NCI-H2029 treated with DMSO at 0.1 percent for 48 hours (cell line): ENCODE measurements around the gene BORCS5.
A peak's percentile ranks its signal among the peaks of the same experiment; 100 is the strongest.
"Not testable (repeated sequence)": the region's sequence is repeated elsewhere in the genome, so short reads cannot be mapped to it uniquely, and the experiment has no call there.

Source experiments
- DNase-seq: peaks from one replicate; lab custom pipeline; 2025; lab: John Stamatoyannopoulos, UW

The BORCS5 gene

DNA sequence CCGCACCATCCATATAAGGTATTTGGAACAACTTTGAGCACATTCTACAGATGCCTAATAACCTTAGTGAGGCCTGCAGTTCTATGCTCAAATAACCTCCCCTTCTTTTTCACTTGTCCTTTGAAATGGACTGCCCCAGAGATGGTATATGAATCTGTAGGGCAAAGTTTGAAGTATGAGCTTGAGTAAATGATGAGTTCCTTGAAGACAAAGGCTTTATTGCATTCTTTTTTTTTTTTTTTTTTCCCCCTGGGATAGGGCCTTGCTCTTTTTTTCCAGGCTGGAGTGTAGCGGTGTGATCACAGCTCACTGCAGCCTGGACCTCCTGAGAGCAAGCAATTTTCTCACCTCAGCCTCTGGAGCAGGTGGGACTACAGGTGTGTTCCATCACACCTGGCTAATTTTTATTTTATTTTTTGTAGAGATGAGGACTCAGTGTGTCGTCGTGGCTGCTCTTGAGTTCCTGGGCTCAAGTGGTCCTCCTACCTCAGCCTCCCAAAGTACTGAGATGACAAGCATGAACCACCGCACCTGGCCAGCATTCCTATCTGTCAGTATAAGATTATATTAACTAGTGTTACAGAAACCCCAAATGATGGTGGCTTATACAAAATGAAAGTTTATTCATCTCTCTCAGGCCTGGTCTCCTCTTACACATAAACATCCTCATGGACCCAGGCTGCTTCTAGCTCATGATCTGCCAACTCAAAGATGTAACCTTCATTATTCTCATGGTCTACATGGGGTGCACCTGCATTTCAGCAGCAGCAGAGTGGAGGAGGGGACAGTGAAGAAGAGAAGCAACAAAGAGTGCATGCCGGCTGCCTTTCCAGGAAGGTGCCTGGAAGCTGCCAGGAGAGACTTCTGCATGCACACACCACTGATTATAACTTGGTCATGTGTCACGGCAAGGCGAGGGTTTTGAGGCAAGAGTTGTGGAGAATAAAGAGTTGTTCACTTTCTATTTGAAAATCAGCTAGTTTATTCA lies 104.4 kb downstream of the BORCS5 start:
- no peak for DNase-seq

DNA sequence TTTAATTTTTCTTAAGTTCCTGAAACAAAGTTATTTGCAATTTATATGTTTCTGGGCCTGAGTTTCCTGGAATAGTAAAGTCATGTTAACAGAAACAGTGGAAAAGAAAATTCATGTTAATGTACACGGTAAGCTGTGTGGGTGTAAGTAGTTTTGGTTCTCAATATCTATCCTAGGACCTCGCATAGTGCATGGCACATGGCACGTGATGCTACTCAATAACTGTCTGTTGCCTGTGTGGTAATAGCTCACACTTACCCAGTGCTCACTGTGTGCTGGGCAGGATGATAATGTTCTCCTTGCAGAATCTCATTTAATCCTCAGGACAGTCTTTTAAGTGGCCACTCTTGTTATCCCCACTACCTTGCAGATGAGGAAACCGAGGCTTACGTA lies 105.0 kb downstream of the BORCS5 start:
- no peak for DNase-seq

DNA sequence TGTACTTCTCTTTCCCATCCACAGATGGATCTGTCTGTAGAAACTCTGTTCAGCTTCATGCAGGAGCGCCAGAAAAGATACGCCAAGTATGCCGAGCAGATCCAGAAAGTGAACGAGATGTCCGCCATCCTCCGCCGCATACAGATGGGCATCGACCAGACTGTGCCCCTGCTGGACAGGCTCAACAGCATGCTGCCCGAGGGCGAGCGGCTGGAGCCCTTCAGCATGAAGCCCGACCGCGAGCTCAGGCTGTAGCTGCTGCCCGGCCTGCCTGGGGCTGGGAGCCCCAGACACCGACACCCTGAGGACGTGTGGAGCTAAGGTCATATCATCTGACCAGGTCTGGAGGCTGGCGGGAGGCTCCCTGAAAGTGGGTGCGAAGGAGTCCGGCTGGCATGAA lies 108.6 kb downstream of the BORCS5 start:
- no peak for DNase-seq

DNA sequence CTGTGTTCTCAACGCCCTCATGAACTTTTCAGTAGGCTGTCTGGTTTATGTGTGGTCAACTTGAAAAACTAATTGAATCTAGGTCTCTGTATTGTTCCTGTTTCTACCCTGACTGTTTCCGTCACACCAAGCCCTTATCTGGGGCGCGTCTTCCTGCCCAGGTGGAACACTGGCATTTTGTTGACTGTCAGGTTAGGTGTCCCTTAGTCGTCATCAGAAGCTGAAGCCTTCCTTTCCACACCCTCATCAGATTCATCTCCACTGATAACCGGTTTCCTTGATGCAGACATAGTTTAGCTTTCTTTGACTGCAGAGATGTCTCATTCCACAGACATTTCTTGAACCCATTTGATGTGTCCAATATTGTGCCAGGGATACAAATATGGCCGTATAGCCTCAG lies 109.3 kb downstream of the BORCS5 start:
- no peak for DNase-seq

DNA sequence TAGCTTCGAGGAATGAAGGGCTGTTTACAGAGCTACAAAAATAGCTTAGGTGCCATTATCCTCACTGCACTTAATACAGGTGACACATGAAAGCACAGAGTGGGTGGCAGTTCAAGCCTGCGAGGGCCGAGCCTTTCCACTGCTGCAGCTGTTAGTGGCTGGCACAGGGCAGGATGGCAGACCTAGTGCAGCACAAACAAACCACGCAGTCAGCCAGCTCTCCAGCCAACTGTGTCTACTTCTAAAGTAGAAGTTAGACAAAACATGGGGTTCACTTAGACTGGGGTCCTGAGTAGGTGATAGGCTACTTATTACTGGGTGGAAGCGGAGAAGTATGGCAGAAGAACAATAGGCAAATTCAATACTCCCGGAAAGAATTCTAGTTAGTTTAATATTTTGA lies 110.4 kb downstream of the BORCS5 start:
- DNase-seq: no peak

DNA sequence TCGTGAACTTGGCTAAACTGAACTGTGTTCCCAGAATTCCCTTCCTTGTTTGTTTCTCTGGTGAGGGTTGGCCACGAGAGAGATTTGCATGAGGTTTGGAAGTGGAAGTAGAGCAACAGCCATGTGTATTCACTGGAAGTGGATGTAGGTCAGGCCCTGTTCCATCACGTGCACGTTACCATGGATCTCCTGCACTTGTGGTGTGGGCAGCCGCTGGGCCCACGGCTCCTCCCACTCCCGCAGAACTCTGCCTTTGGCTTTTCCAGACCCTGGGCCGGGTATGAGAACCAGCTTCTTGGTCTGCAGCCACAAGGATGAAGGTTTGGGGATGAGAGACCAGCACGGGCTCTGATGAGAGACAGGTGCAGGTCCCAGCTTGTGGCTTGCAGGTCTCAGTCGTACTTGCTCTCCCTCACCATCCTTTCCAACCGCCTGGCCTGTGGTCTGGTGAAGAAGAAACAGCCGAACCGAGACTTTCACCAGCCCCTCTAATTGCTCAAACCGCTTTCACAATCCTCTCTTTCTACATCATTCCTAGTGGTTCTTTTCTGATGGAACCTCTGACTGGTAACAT lies 110.9 kb downstream of the BORCS5 start:
- peak; percentile 41 for DNase-seq

DNA sequence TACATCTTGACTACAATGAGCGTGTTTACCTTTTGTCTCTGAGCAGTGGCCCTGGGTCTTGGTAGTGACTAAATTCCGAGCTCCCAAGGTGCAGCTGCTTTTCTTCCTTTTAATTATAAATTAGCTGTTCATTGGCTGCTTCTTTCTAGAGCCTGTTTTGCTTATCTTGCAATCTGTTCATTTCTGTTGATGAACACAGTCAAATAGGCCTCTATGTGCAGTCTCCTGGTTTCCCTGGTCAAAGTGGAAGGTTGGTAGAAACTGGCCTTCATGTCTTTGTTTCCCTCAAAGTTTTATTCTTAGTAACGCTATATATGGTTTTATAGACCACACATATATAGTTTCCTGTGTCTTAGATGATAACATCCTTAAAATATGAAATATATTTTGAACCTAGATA lies 111.7 kb downstream of the BORCS5 start:
- no peak for DNase-seq

DNA sequence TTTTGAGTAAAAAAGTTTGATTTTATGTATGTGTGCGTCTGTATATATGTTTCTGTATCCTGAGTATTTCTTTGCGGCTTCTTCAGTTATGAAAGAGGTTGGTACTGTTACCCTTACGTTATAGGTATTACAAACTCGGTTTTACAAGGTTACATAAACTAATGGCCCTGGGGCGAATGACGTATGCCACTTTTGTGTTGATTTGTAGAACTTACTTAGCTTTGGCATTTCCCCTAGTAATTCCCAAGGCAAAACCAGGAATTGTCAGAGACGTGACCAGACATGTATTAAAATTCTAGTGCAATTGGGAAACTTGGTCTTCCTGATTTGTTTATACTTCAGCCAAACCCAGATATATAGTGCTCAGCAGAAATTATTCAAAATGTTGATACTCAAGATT lies 112.5 kb downstream of the BORCS5 start:
- DNase-seq: no peak

DNA sequence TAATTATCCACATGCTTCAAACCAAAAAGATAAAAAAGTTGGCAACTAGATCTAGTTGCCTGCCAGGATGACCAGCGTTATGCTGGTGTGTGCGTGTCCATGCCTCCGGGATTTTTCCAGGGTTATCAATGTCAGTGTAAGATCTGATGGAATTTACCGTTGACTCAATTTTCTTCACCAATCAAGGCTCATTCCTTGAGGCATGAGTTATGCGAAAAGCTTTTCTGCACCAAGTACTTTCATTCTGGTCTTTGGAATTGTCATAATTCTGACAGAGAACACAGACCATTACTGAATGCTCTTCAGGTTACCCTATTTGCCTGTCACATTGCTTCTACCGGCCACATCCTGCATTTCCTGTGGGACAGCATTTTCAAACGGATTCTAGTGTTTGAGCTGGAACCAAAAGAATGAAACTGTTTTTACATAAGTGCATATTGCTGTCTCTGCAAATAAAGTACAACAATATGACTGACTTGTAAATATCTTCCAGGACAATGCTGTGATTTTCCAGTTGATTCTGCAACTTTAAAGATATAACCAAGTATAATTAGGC lies 114.0 kb downstream of the BORCS5 start:
- no peak for DNase-seq

DNA sequence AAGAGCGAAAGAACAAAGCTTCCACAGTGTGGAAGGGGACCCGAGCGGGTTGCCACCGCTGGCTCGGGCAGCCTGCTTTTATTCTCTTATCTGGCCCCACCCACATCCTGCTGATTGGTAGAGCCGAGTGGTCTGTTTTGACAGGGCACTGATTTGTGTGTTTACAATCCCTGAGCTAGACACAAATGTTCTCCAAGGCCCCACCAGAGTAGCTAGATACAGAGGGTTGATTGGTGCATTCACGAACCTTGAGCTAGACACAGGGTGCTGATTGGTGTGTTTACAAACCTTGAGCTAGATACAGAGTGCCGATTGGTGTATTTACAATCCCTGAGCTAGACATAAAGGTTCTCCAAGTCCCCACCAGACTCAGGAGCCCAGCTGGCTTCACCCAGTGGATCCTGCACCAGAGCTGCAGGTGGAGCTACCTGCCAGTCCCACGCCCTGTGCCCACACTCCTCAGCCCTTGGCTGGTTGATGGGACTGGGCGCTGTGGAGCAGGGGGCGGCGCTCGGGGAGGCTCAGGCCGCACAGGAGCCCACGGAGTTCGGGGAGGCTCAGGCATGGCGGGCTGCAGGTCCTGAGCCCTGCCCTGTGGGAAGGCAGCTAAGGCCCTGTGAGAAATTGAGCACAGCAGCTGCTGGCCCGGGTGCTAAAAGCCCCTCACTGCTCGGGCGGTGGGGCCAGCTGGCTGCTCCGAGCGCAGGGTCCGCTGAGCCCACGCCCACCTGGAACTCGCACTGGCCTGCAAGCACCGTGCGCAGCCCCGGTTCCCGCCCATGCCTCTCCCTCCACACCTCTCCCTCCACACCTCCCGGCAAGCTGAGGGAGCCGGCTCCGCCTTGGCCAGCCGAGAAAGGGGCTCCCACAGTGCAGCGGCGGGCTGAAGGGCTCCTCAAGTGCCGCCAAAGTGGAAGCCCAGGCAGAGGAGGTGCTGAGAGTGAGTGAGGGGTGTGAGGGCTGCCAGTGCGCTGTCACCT lies 115.4 kb downstream of the BORCS5 start:
- not testable (repeated sequence) for DNase-seq

DNA sequence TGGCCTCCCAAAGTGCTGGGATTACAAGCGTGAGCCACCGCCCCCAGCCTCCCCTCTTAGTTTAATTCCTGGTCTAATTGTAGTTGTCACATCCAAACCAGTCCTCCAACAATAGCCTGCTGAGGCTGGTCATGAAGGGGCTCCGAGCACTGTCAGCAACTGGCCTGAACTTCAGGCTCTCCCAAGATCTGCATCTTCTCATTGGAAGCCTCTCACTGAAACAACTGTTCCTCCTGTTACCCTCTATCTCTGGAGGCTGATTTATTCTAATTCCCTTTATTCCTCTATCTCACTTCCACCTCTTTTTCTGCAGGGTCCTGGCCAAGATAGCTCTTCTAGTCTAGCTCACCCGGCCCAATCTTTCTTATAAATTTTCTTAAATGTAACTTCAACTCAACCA lies 116.3 kb downstream of the BORCS5 start:
- DNase-seq: no peak

DNA sequence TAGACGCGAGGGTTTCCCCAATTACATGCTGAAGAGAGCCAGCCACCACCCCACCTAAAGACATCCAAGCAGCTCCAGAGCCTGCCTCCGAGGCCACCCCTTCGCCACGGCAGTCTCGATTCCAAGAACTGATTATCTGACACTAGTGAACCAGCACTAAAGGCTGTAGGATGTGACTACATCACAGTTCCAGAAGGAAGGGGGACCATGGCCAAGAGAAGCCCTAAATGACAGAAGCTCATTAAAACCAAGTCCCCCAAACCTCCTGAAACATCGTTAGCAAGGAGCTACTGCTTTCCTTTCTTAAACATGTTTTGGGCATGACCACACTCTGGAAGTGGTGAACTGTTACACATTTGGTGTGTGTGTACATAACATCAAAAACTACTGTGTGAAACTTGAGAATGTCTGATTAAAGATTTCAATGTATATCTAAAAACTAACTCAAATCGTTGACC lies 117.6 kb downstream of the BORCS5 start:
- DNase-seq: no peak

DNA sequence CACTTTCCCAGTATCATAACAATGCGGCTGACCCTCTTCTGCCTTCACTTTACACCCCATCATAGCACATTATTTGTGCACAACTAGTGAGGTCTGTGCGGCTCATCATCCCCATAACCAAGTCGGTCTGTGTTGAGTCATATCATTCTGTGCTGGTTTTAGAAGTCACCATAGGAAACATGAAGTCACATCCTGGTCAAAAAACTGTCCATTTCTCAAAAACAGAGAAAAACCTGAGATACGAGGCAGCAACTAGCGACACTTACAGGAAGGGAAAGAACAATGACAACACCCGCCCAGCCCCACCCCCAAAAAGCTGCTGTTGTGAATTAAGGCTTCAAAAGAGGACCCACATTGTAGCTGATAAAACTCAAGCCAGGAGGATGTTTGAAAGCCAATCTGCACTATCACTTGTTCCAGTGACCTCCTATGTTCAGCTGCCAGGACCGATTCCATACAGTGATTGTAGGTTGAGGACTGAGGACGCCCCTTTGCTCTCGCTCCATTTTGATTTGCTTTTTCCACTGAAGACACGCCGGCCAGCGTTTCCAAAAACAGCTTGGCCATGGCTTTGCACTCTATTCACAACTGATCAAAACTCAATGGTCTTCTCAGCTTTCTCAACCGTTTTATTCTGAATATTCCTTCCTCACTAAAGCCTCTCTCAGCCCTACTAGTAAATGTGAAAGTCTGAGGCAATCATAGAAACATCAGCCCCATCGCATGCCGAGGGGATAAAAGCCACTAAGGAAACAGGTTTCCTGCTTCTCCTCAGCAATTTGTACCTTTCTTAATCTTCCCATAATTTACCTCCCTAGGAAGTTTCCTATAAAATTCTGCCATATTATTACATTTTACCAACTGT lies 118.3 kb downstream of the BORCS5 start:
- no peak for DNase-seq

DNA sequence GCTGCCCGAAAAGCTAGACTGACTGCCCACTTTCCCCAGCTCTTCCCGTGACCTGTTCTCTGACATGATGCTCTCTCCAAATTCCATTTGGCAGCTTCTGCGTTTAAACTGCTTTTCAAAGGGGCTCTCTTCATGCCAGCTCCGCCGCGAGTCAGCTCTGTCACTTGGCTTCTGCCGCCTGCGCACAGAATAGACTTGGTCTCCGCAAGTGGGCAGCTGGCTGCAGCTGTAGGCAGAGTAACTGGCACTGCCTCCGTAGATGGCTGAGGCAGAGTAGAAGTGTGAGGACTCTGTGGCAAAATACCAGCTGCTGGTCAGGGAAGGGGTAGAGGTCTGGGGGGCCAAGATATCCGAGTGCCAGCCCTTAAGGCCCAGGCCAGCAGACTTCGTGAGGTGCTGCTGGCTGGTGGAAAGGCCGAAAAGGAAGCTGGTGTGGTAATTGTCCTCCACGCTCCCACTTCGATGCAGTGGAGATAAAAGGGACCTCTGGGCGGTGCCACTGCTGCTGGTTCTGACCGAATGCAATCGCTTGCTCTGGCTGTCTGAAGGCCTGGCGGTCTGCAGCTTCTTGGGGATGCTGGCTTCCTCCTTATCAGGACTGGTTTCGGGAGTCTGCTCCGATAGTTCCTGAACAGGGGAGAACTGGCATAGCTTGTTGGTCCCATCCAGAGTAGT lies 120.1 kb downstream of the BORCS5 start:
- no peak for DNase-seq

DNA sequence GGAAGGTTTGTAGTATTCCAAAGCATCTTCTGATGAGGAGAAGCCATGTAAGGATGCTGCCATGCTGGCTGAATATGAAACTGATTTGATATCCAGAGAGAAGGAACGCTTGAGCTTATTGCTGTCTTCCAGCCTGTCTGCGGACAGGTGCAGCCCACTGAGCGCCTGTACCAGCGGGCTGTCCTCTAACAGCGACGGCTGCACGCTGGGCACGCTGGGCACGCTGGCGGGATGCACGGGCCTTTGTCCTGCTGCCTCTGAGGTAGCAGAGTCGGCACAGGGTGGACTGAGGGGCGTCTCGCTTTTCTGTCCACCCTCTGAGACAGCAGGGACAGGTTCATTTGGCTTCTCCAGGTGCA lies 120.6 kb downstream of the BORCS5 start:
- DNase-seq: no peak

DNA sequence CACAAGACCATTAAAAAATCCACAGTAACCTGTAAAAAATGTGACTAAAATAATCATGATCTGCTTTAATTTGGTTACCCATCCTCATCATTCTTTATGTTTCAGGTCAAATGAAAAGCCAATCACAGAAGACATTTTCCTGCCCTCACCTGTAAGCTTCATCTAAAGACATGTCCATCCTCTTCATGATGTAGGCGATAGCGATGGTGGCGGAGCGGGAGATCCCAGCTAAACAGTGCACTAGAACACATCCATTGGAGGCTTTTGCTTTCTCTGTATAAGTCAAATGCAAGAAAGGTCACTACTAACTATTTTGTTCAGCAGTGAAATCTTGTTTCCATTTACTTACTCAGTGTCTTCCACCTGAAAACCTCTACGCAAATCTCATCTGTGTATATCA lies 123.2 kb downstream of the BORCS5 start:
- DNase-seq: no peak

DNA sequence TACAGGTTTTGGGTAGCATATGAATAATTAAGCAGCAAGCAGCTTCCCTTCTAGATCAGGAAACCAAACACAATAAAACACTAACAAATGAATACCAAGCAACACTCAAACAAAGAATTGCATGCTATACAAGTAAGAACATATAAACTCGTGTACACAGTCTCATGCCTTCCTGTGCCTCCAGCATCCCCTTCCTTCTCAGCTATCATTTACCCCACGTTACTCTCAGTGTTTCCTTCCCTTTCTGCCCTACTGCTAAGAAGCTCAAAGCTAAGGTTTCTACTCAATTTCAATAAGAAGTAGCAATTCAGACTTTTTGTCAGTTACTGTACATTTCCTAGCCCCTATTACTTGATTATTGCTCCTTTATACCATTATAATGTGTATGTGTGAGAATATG lies 124.8 kb downstream of the BORCS5 start:
- no peak for DNase-seq

DNA sequence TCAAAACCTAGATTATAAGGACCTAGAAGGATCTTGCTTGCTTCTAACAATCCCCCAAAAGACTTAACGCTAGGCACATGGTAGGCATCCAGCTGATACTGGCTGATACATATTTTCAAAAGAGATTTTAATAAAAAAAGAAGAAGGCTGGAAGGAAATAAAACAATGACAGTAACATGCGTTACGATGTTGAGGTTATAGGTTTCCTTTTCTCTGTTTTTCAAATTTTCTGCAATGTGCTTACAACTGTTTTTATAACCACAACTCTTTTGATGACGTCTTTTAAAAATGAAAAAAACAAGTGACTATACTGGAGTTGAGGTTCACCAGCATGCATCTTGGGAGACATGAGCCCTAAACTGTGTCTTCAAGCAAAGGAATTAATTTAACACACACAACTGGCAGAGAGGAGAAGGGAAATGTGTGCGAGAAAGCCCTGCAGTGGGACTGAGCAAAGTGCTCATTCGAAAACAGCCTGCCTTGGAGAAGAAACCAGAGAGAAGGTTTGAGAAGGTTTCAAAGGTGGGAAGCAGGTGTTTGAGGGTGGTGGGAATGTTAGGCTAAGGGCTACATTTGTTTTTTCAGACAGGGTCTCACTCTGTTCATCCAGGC lies 125.4 kb downstream of the BORCS5 start:
- DNase-seq: no peak

DNA sequence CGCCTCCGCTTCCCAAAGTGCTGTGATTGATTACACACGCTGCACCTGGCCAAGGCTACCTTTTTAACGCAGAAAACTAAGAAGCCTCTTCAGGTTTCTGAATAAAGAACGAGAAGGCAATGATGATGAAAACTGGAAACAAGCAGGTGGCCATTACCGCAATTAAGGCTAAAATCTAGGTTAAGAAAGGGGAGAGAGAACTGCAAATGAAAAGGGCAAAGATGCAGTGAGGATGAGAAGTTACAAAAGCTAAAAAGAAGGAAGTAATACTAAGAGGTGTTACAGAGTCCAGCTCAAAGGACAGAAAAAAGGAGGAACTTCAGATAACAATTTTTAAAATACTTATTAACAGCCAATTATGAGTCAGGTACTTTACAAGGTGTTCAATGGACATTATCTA lies 126.1 kb downstream of the BORCS5 start:
- no peak for DNase-seq

DNA sequence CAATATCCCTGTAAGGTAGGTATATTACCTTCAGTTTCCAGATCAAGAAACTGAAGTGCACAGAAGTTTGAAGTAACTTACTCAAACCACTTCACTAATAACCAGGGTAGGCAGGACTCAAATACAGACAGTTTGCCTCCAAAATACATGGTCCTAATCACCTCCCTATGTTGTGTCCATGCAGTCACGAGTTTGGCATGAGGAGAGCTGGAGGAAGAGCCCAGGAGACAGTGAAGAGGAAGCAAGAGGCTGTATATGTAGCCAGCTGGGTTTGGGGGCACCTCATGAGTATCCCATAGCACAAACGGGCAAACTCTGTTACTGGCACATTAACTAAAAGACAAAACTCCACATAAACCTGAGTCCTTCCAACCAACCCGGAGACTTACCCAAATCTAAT lies 126.6 kb downstream of the BORCS5 start:
- DNase-seq: no peak
